RWPE2 (cell line): ENCODE measurements around the gene DHX34.

Experiments used
- ATAC-seq: fragments of 200-7000 bp; cut with Tn5 transposase; 3 replicates; pipeline ENCODE4 v1.9.1; 2021; ENCODE audit warnings: low read depth
- DNase-seq: peaks from one replicate; pipeline ENCODE4 v3.0.0-alpha.2; 2020; ENCODE audit warnings: low spot score
- H3K27ac ChIP-seq: fragments of 450-650 bp; 2 replicates; pipeline ENCODE4 v1.5.1; 2017; ENCODE audit warnings: mild to moderate bottlenecking; ENCODE audit not compliant: poor library complexity, severe bottlenecking
- H3K27me3 ChIP-seq: fragments of 250-450 bp; sonication (Bioruptor Pico); 2 replicates; pipeline ENCODE4 v1.5.1; 2021; ENCODE audit warnings: mild to moderate bottlenecking, moderate library complexity; ENCODE audit not compliant: insufficient read depth, poor library complexity, severe bottlenecking
- H3K36me3 ChIP-seq: fragments of 250-450 bp; sonication (Bioruptor Pico); 2 replicates; pipeline ENCODE4 v1.5.1; 2020; ENCODE audit warnings: low read depth, mild to moderate bottlenecking, moderate library complexity
- H3K4me1 ChIP-seq: fragments of 250-450 bp; sonication (Bioruptor Pico); 2 replicates; pipeline ENCODE4 v1.5.1; 2021; ENCODE audit warnings: mild to moderate bottlenecking, moderate library complexity; ENCODE audit not compliant: insufficient read depth, poor library complexity, severe bottlenecking
- H3K4me3 ChIP-seq: fragments of 250-450 bp; sonication (Bioruptor Pico); 2 replicates; pipeline ENCODE4 v1.5.1; 2021; ENCODE audit warnings: mild to moderate bottlenecking, moderate library complexity; ENCODE audit not compliant: severe bottlenecking
- H3K9me3 ChIP-seq: fragments of 250-450 bp; sonication (Bioruptor Pico); 2 replicates; pipeline ENCODE4 v1.5.1; 2021; ENCODE audit warnings: mild to moderate bottlenecking, moderate library complexity; ENCODE audit not compliant: severe bottlenecking
- CTCF ChIP-seq: fragments of 450-650 bp; IDR thresholded peaks from one replicate; pipeline ENCODE4 v1.5.1; 2017; ENCODE audit warnings: mild to moderate bottlenecking, moderate library complexity; ENCODE audit not compliant: poor library complexity, severe bottlenecking

DHX34 gene

GRCh38 chr19:47427241-47428176 is 78.4 kb downstream of the DHX34 start:
- peak; percentile 62 for ATAC-seq
- peaks cover 22% of the 10 kb centered on the region for H3K27me3 ChIP-seq
- peak overlapping the region; percentile 29 for H3K27ac ChIP-seq
- no peaks in the 10 kb centered on the region for H3K36me3 ChIP-seq
- H3K4me1 ChIP-seq, result no peaks in the 10 kb centered on the region
- H3K9me3 ChIP-seq, result no peaks in the 10 kb centered on the region
- no peak for DNase-seq
- TF ChIP-seq CTCF, result peak; percentile 85
- peak overlapping the region; percentile 1 for H3K4me3 ChIP-seq

GRCh38 chr19:47428177-47428894 is 79.2 kb downstream of the DHX34 start:
- peak overlapping the region; percentile 29 for H3K27ac ChIP-seq
- peaks cover 13% of the 10 kb centered on the region for H3K27me3 ChIP-seq
- ATAC-seq (peak; percentile 91), DNase-seq (peak; percentile 100)
- H3K4me1 ChIP-seq, result no peaks in the 10 kb centered on the region
- no peaks in the 10 kb centered on the region for H3K9me3 ChIP-seq
- no peak for TF ChIP-seq CTCF
- H3K4me3 ChIP-seq, result peak overlapping the region; percentile 1
- no peaks in the 10 kb centered on the region for H3K36me3 ChIP-seq

GRCh38 chr19:47429140-47429793 is 80.2 kb downstream of the DHX34 start:
- H3K4me3 ChIP-seq, result no peak overlapping the region

GRCh38 chr19:47430041-47430802 is 81.1 kb downstream of the DHX34 start:
- Histone ChIP-seq H3K36me3 (no peaks in the 10 kb centered on the region), H3K27ac (no peak overlapping the region), H3K27me3 (no peaks in the 10 kb centered on the region), H3K4me1 (no peaks in the 10 kb centered on the region), H3K4me3 (no peak overlapping the region), H3K9me3 (no peaks in the 10 kb centered on the region)
- TF ChIP-seq CTCF, result no peak
- no peak for DNase-seq
- no peak for ATAC-seq

More at GRCh38 chr19:47429140-47429793, 80.2 kb downstream of the DHX34 start:
- ATAC-seq, result no peak
- no peaks in the 10 kb centered on the region for H3K9me3 ChIP-seq
- H3K27me3 ChIP-seq, result peaks cover 4% of the 10 kb centered on the region
- no peak for TF ChIP-seq CTCF
- H3K4me1 ChIP-seq, result no peaks in the 10 kb centered on the region
- no peaks in the 10 kb centered on the region for H3K36me3 ChIP-seq
- no peak overlapping the region for H3K27ac ChIP-seq
- no peak for DNase-seq
